ENCODE results near the gene SRSF11. TPM values are rescaled to one million over a fixed set of nuclear protein-coding genes. Genes with fewer than 3 reads are reported as not detected.

Gene SRSF11
- total RNA-seq, 2 donors from 2014 or later: 325 to 327 TPM

GRCh38 chr1:70293186-70293843, 72.1 kb downstream of the SRSF11 start:
- no peak for ATAC-seq
- DNase-seq: no peak
- Mint-ChIP-seq H3K4me1 (peaks cover 3% of the 10 kb centered on the region), H3K27ac (no peak overlapping the region), H3K4me3 (no peak overlapping the region), H3K27me3 (no peaks in the 10 kb centered on the region), H3K36me3 (ENCODE audit: low read depth) (peaks cover 7% of the 10 kb centered on the region)
- no peaks in the 10 kb centered on the region for H3K9me3 ChIP-seq (ENCODE audit: control insufficient read depth, low read length, poor library complexity, severe bottlenecking)

- Mint-ChIP-seq H3K4me3 (no peak overlapping the region), H3K27me3 (no peaks in the 10 kb centered on the region), H3K4me1 (peaks cover 10% of the 10 kb centered on the region), H3K36me3 (ENCODE audit: low read depth) (peaks cover 18% of the 10 kb centered on the region), H3K27ac (no peak overlapping the region)
- no peaks in the 10 kb centered on the region for H3K9me3 ChIP-seq (ENCODE audit: control insufficient read depth, low read length, poor library complexity, severe bottlenecking)
- ATAC-seq (no peak), DNase-seq (no peak)
Measured at GRCh38 chr1:70295749-70296148, 74.6 kb downstream of the SRSF11 start.

DNA sequence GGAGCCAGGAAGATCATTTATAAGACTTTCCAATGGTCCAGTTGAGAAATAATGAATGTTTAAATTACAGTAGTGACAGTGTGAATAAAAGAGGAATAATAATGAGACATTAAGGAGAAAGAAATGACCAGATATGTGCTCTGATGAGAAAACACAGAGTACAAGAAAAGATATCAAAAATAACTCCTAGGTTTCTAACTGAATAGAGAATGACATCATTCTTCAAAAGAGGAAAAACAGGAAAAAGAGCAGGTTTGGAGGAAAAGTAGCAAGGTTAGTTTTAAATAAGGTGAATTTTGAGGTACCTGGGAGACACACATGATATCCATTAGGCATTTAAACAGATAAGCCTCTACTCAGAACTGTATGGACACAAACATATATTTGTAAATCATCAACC, 78.3 kb downstream of the SRSF11 start:
- no peaks in the 10 kb centered on the region for H3K9me3 ChIP-seq (ENCODE audit: control insufficient read depth, low read length, poor library complexity, severe bottlenecking)
- Mint-ChIP-seq H3K4me1 (peaks cover 11% of the 10 kb centered on the region), H3K36me3 (ENCODE audit: low read depth) (peaks cover 18% of the 10 kb centered on the region), H3K27me3 (no peaks in the 10 kb centered on the region), H3K27ac (peak overlapping the region; percentile 83), H3K4me3 (no peak overlapping the region)
- no peak for DNase-seq
- ATAC-seq: no peak

Other genes starting within 250 kb of the SRSF11 start
- 10 to 100 TPM; 11.6 to 12.6 TPM for gene LRRC40, start 15.8 kb upstream of the SRSF11 start, total RNA-seq
- gene ANKRD13C, start 133.3 kb downstream of the SRSF11 start, total RNA-seq: 10 to 100 TPM; 27.2 to 30.6 TPM
- gene CTH, start 189.9 kb downstream of the SRSF11 start, total RNA-seq: 1 to 10 TPM; 4.2 to 5.8 TPM

All from T-helper 17 cell (primary cell).